Measurements from ENCODE around the gene CCBE1.

- TF ChIP-seq CTCF (IDR thresholded peaks at IDR 0.05) (no peak), ZFX (IDR thresholded peaks at IDR 0.05; ENCODE audit: borderline replicate concordance) (no peak)
Measured at GRCh38 chr18:59719544-59720181, 22.4 kb upstream of the CCBE1 start.
